Lower leg skin (tissue), 4 donors: ENCODE results near the gene MAD1L1. TPM values are rescaled to one million over a fixed set of nuclear protein-coding genes. Genes with fewer than 3 reads are reported as not detected.

ENCODE experiments used
- DNase-seq, 2 donors: peaks; one replicate each; pipeline ENCODE4 v3.0.0-alpha.2; 2019; ENCODE audit warnings: low spot score in 2 of 2
- H3K4me3 ChIP-seq: fragments of 200-600 bp; sonication (generic); 2 replicates; pipeline ENCODE4 v1.5.1; 2017; ENCODE audit warnings: mild to moderate bottlenecking, low read depth; ENCODE audit not compliant: poor library complexity, severe bottlenecking
- CTCF ChIP-seq, 3 donors: fragments of 450-650 bp; IDR thresholded peaks; one replicate each; pipeline ENCODE4 v1.5.1; 2016; ENCODE audit warnings: antibody characterized with exemption in 3 of 3, mild to moderate bottlenecking in 3 of 3, moderate library complexity in 2 of 3
- POLR2A ChIP-seq, 2 donors: fragments of 450-650 bp; IDR thresholded peaks; one replicate each; pipeline ENCODE4 v1.6.1; 2016 to 2017; ENCODE audit warnings: antibody characterized with exemption in 2 of 2, mild to moderate bottlenecking in 1 of 2, moderate library complexity in 1 of 2
- WGBS, 2 donors: methylation state at CpG; one replicate each; pipeline ENCODE4 v1.1.5; 2018; 5-methylcytosine and 5-hydroxymethylcytosine counted together
- intact Hi-C: fragments of 100-400 bp; cut with DNase I; formaldehyde crosslinking; loops from one replicate; pipeline ENCODE4 v1.15.0; 2023; ENCODE audit warnings: low total_unique reads
- total RNA-seq, 4 donors: library from RNA; depleted of rRNA; stranded (reverse); fragments of >200 nt; gene quantifications; one replicate each; pipeline ENCODE4 v1.1.0, GENCODE V29; 2016

MAD1L1 gene
- total RNA-seq, 4 donors from 2014 or later = 37.7 to 77.8 (median 59.4) TPM

GRCh38 chr7:2071133-2071832 lies 161.5 kb downstream of the MAD1L1 start:
- TF ChIP-seq POLR2A (IDR thresholded peaks at IDR 0.05) (no peak), CTCF (IDR thresholded peaks at IDR 0.05) (no peak)
- no peak for DNase-seq
- WGBS, 2 donors = 96 to 97% methylated on average over 22 to 25 of the region's 25 CpGs

GRCh38 chr7:2070151-2070763 lies 162.5 kb downstream of the MAD1L1 start:
- intact Hi-C loops = no loop called here
- 87 to 88% methylated on average over 20 of the region's 20 CpGs for WGBS, 2 donors
- no peak for DNase-seq
- H3K4me3 ChIP-seq = no peak overlapping the region
- TF ChIP-seq CTCF (IDR thresholded peaks at IDR 0.05) = no peak
- TF ChIP-seq POLR2A (IDR thresholded peaks at IDR 0.05) = no peak

More at GRCh38 chr7:2071133-2071832, 161.5 kb downstream of the MAD1L1 start:
- intact Hi-C loops = no loop called here
- no peak overlapping the region for H3K4me3 ChIP-seq

- no peak overlapping the region for H3K4me3 ChIP-seq
- intact Hi-C loops = no loop called here
- WGBS, 2 donors = 82 to 92% methylated on average over 16 to 17 of the region's 17 CpGs
- no peak for DNase-seq
- TF ChIP-seq CTCF (IDR thresholded peaks at IDR 0.05) = no peak
- no peak for TF ChIP-seq POLR2A (IDR thresholded peaks at IDR 0.05)
Measured at GRCh38 chr7:2069472-2069860, 163.3 kb downstream of the MAD1L1 start.

- WGBS, 2 donors = 86 to 87% methylated on average over 18 to 23 of the region's 23 CpGs
- no peak for TF ChIP-seq CTCF (IDR thresholded peaks at IDR 0.05)
- TF ChIP-seq POLR2A (IDR thresholded peaks at IDR 0.05) = no peak
- no peak for DNase-seq
- intact Hi-C loops = no loop called here
- no peak overlapping the region for H3K4me3 ChIP-seq
Measured at GRCh38 chr7:2068693-2069471, 163.9 kb downstream of the MAD1L1 start.

GRCh38 chr7:2066251-2066919 lies 166.4 kb downstream of the MAD1L1 start:
- 86 to 88% methylated on average over 24 to 28 of the region's 28 CpGs for WGBS, 2 donors
- TF ChIP-seq CTCF (IDR thresholded peaks at IDR 0.05) (no peak), POLR2A (IDR thresholded peaks at IDR 0.05) (no peak)
- H3K4me3 ChIP-seq = no peak overlapping the region
- intact Hi-C loops = no loop called here
- no peak for DNase-seq
